ENCODE measurements around the gene SPRED1. TPM values are rescaled to one million over a fixed set of nuclear protein-coding genes. Genes with fewer than 3 reads are reported as not detected.
"Not testable (repeated sequence)": the region's sequence is repeated elsewhere in the genome, so short reads cannot be mapped to it uniquely, and the experiment has no call there.

SPRED1 gene
- total RNA-seq, 1 donor from 2014 or later = 0.44 TPM

DNA sequence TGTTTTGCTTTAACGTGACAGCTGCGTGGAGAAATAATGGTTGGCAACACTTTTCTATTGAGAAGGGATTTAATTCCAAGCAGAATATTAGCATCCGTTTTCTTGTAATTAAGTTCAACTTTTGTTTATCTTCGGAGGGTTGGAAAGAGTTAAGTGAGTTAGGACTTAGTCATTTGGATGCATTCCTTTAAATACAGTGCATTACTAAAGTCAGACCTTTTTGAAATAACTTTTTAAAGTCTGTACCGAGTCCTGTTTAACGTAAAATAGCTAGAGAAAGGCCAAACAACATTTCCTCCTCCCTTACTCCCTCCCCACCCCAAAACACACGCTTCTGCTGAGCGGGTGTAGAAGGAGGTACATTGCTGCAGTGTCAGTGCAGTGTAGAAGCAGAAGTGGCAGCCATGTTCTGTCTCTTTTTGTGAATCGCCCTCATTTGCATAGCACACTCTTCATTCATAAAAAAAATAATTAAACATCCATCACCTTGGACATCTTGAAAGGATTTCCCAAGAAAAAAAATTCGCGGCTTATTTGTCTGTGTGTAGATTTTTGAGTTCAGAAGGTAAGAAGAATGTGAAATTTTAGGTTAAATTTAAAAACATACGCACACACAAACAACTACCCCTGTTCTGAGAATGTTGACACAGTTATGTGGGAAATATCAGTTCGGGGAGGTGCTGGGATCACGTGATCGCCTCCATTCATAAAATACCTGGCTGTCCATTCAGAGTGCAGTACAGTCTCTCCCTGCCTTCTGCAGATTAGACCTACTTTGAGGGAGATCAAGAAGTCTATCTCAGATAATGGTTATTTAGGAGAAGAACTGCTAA lies 1.6 kb downstream of the SPRED1 start:
- no peaks in the 10 kb centered on the region for H3K9me3 Mint-ChIP-seq
- intact Hi-C loops (cut with micrococcal nuclease) = loop anchor here (10.0 kb wide), 1 partner anchor 179 kb away; no protein-coding TSS in a partner anchor
- DNase-seq = peak; percentile 67
- H3K4me3 Mint-ChIP-seq = peak overlapping the region; percentile 82
- H3K27me3 Mint-ChIP-seq = peaks cover 57% of the 10 kb centered on the region
- H3K36me3 Mint-ChIP-seq (ENCODE audit: low read depth) = peaks cover 3% of the 10 kb centered on the region
- peaks cover 20% of the 10 kb centered on the region for H3K4me1 Mint-ChIP-seq
- H3K27ac Mint-ChIP-seq = no peak overlapping the region

DNA sequence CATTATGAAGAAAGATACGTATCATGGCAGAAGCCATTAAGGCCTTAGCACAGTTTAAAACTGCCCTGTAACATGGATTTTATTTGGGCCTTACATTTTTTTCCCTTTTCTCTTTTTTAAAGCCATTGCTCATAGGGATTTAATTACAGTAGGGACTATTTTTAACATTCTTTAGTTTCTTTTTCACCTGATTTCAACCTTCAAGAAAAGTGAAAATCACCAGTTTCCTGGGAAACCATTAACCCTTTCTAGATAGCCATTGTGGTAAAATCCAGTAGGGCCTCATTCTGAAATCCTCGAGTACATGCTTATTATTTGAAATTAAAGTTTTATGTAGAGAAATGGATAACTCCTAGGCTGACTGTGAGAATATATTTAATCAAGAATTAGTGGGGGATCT lies 3.1 kb downstream of the SPRED1 start:
- Mint-ChIP-seq H3K4me3 (no peak overlapping the region), H3K27me3 (peaks cover 47% of the 10 kb centered on the region), H3K4me1 (peaks cover 20% of the 10 kb centered on the region), H3K9me3 (no peaks in the 10 kb centered on the region), H3K27ac (no peak overlapping the region), H3K36me3 (ENCODE audit: low read depth) (peaks cover 3% of the 10 kb centered on the region)
- intact Hi-C loops (cut with micrococcal nuclease) = loop anchor here (10.0 kb wide), 1 partner anchor 181 kb away; no protein-coding TSS in a partner anchor
- no peak for DNase-seq

DNA sequence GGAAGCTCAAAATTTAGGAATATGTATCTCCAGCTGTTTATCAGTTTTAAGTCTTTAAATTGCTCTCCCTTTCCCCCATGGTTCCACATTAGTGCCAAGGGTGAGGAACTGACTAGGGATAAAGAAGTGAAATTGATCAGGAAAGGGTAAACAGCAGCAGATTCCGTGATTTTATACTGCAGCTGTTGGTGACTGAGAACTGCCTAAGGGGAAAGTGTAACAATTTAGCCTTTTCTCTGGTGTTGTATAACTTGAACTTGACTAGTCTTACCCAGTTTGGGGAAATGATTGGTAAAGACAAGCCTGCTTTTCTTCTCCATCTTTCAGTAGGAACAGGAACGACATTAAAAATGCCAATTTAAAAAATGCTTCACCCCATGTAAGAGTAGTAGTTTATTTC lies 5.0 kb downstream of the SPRED1 start:
- peaks cover 39% of the 10 kb centered on the region for H3K27me3 Mint-ChIP-seq
- no peak overlapping the region for H3K4me3 Mint-ChIP-seq
- H3K9me3 Mint-ChIP-seq = no peaks in the 10 kb centered on the region
- peaks cover 3% of the 10 kb centered on the region for H3K36me3 Mint-ChIP-seq (ENCODE audit: low read depth)
- DNase-seq = no peak
- H3K4me1 Mint-ChIP-seq = peaks cover 12% of the 10 kb centered on the region
- intact Hi-C loops (cut with micrococcal nuclease) = loop anchor here (10.0 kb wide), 1 partner anchor 183 kb away; no protein-coding TSS in a partner anchor
- no peak overlapping the region for H3K27ac Mint-ChIP-seq

DNA sequence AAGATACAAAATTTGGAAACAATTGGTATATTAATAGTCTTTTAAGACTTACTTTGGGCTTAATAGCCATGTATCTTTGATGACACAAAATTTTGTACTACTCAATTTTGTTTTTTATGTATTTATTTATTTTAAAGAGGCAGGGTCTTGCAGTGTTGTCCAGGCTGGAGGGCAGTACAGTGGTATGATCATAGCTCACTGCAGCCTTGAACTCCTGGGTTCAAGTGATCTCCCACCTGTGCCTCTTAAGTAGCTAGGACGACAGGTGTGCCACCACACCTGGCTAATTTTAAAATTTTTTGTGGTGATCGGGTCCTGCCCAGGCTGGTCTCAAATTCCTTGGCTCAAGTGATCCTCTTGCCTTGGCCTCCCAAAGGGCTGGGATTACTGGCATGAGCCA lies 6.5 kb downstream of the SPRED1 start:
- no peak for DNase-seq
- Mint-ChIP-seq H3K27ac (no peak overlapping the region), H3K27me3 (peaks cover 27% of the 10 kb centered on the region), H3K4me1 (peaks cover 3% of the 10 kb centered on the region), H3K36me3 (ENCODE audit: low read depth) (no peaks in the 10 kb centered on the region), H3K9me3 (no peaks in the 10 kb centered on the region), H3K4me3 (no peak overlapping the region)
- intact Hi-C loops (cut with micrococcal nuclease) = loop anchor here (10.0 kb wide), 1 partner anchor 184 kb away; no protein-coding TSS in a partner anchor

DNA sequence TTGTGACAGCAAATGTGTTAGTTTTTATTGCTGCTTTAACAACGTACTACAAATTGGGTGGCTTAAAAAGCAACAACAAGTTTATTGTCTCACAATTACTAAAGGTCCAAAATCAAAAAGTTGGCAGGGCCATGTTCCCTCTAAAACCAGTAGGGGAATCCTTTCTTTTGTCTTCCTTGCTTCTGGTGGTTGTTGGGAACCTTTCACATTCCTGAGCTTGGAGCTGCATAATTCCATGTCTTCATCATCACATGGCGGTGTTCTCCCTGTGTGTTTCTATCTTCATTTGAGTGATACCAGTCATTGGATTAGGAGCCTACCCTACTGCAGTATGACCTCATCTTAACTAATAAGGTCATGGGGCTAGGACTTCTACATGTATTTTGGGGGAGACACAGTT lies 7.4 kb downstream of the SPRED1 start:
- Mint-ChIP-seq H3K9me3 (no peaks in the 10 kb centered on the region), H3K4me1 (no peaks in the 10 kb centered on the region), H3K27ac (no peak overlapping the region), H3K27me3 (peaks cover 18% of the 10 kb centered on the region), H3K36me3 (ENCODE audit: low read depth) (no peaks in the 10 kb centered on the region), H3K4me3 (no peak overlapping the region)
- intact Hi-C loops (cut with micrococcal nuclease) = no loop called here
- no peak for DNase-seq

DNA sequence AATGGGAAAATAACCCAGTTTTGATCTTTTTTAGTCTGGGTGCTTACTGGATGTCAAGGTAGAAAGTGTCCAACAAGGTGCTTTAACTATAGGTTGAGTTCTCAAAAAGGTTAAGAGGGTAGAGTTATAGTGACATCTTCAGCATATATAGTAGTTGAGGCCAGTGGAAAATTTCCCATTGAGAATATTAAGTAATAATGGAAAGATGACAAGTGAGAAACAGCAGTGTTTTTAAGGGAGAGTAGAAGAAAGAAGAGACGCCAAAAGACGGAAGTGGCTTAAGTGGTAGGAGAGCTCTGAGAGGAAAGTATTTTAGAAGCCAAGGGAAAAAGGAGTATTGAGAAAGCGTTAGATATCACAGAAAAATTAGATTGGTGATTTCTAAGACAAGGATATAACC lies 10.6 kb downstream of the SPRED1 start:
- H3K4me1 Mint-ChIP-seq = no peaks in the 10 kb centered on the region
- intact Hi-C loops (cut with micrococcal nuclease) = no loop called here
- no peak overlapping the region for H3K4me3 Mint-ChIP-seq
- no peaks in the 10 kb centered on the region for H3K36me3 Mint-ChIP-seq (ENCODE audit: low read depth)
- peaks cover 9% of the 10 kb centered on the region for H3K27me3 Mint-ChIP-seq
- no peaks in the 10 kb centered on the region for H3K9me3 Mint-ChIP-seq
- no peak for DNase-seq
- H3K27ac Mint-ChIP-seq = no peak overlapping the region

DNA sequence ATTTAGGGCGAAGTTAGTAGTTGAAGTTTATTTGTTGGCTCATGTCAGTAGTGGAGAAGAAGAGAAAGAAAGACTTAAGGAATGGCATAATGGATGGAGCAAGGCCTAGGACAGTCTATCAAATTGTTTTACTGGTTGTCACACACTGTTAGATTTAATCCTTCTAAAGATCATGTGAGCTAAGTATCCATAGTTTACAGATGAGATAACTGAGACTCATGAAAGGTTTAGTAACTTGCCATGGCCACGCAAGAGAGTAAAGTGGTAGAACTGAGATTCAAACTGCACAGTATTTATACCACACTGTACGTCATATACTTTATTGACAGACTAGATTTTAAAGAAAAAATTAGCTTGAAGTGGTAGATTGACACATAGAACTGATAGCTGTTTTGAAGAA lies 11.4 kb downstream of the SPRED1 start:
- H3K27ac Mint-ChIP-seq = no peak overlapping the region
- H3K4me1 Mint-ChIP-seq = no peaks in the 10 kb centered on the region
- H3K27me3 Mint-ChIP-seq = peaks cover 9% of the 10 kb centered on the region
- no peaks in the 10 kb centered on the region for H3K36me3 Mint-ChIP-seq (ENCODE audit: low read depth)
- intact Hi-C loops (cut with micrococcal nuclease) = no loop called here
- no peak overlapping the region for H3K4me3 Mint-ChIP-seq
- no peaks in the 10 kb centered on the region for H3K9me3 Mint-ChIP-seq
- no peak for DNase-seq

DNA sequence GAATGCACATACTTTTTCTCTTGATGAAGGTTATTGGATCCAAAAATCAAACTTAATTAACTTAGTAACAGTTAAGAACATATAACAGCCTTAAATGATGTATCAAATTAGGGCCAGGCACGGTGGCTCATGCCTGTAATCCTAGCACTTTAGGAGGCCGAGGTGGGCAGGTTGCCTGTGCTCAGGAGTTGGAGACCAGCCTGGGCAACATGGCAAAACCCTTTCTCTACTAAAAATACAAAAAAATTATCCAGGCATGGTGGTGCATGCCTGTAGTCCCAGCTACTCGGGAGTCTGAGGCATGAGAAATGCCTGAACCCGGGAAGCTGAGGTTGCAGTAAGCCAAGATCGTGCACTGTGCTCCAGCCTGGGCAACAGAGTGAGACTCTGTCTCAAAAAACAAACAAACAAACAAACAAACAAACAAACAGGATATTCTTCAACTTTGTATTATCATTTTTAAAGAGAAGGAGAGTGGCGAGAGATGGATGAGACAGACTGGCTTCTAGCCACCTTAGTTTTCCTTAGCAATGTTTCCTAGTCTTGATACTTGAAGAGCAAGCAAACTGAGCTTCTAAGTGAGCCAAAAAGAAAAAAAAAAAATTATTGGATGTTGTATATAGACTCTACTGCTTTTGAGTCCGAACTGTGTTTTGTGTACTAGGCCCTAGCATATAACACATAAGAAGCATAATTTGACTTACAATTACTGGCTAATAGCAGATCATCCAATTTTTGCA lies 13.8 kb downstream of the SPRED1 start:
- no peaks in the 10 kb centered on the region for H3K9me3 Mint-ChIP-seq
- H3K27ac Mint-ChIP-seq = no peak overlapping the region
- DNase-seq = no peak
- peaks cover 4% of the 10 kb centered on the region for H3K27me3 Mint-ChIP-seq
- no peaks in the 10 kb centered on the region for H3K4me1 Mint-ChIP-seq
- no peaks in the 10 kb centered on the region for H3K36me3 Mint-ChIP-seq (ENCODE audit: low read depth)
- intact Hi-C loops (cut with micrococcal nuclease) = no loop called here
- H3K4me3 Mint-ChIP-seq = no peak overlapping the region

DNA sequence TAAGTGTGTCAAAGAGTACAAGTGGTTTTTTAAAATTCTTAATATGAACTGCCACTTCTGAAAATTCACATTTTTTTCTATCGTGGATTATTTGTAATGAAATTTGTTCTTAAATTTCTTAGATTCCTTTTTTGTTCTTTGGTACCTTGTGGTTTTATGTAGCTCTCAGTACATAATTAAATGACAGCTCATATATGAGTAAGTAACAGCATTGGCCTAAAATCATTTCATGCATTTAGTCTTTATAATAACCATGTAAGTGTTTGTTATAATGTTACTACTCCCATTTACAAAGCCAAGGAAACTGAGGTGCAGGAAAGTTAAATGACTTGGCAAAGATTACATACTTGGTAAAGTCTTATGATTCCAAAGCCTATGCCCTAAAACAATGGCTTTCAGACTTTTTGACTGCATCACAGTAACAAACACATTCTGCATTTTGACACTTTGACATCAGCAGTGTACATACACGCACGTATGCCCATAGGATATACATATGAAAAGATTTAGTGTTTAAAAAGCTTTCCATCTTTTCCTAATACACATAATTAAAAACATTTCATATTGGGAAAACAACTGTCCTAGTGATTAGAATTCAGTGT lies 14.9 kb downstream of the SPRED1 start:
- peaks cover 6% of the 10 kb centered on the region for H3K27me3 Mint-ChIP-seq
- H3K4me1 Mint-ChIP-seq = no peaks in the 10 kb centered on the region
- H3K27ac Mint-ChIP-seq = no peak overlapping the region
- no peaks in the 10 kb centered on the region for H3K9me3 Mint-ChIP-seq
- no peaks in the 10 kb centered on the region for H3K36me3 Mint-ChIP-seq (ENCODE audit: low read depth)
- DNase-seq = no peak
- H3K4me3 Mint-ChIP-seq = no peak overlapping the region
- intact Hi-C loops (cut with micrococcal nuclease) = no loop called here

DNA sequence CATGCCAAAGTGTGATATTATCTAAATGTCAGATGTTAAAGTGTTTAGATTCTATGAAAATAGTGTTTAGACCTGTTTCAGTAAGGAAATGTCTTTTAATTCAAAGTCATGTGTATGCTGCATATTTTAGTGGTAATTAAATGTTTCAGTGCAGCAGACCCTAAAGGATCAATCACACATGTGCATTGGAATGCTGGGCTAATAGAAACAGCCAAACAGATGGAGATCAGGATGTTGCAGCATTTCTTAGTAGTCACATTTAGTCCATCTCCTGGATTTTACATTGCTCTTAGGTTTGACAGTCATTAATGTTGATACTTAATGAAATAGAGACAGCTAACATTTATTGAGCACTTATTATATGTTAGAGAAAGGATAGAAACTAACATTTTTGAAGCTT lies 18.5 kb downstream of the SPRED1 start:
- Mint-ChIP-seq H3K27ac (no peak overlapping the region), H3K4me1 (no peaks in the 10 kb centered on the region), H3K27me3 (peaks cover 18% of the 10 kb centered on the region), H3K9me3 (no peaks in the 10 kb centered on the region), H3K36me3 (ENCODE audit: low read depth) (no peaks in the 10 kb centered on the region), H3K4me3 (no peak overlapping the region)
- intact Hi-C loops (cut with micrococcal nuclease) = no loop called here
- no peak for DNase-seq

DNA sequence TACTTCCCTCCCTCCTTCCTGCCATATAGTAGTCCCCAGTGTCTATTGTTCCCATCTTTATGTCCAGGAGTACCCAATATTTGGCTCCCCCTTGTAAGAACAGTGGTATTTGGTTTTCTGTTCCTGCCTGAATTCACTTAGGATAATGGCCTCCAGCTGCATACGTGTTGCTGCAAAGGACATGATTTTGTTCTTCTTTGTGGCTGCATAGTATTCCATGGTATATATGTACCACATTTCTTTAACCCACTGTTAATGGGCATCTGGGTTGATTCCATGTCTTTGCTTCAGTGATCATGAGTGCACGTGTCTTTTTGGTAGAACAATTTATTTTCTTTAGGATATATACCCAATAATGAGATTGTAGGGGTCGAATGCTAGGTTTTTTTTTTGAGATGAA lies 19.3 kb downstream of the SPRED1 start:
- intact Hi-C loops (cut with micrococcal nuclease) = no loop called here
- Mint-ChIP-seq H3K36me3 (ENCODE audit: low read depth) (no peaks in the 10 kb centered on the region), H3K9me3 (no peaks in the 10 kb centered on the region), H3K27me3 (peaks cover 18% of the 10 kb centered on the region), H3K27ac (no peak overlapping the region), H3K4me3 (no peak overlapping the region), H3K4me1 (no peaks in the 10 kb centered on the region)
- DNase-seq = no peak

DNA sequence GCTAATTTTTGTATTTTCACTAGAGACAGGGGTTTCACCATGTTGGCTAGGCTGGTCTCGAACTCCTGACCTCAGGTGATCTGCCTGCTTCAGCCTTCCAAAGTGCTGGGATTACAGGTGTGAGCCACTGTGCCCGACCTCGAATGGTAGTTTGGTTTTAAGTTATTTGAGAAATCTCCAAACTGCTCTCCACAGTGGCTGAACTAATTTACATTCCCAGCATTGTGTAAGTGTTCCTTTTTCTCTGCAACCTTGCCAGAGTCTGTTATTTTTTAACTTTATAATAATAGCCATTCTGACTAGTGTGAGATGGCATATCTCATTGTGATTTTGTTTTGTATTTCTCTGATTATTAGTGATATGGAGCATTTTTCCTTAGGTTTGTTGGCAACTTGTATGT lies 19.8 kb downstream of the SPRED1 start:
- H3K4me3 Mint-ChIP-seq; H3K4me1 Mint-ChIP-seq; intact Hi-C loops (cut with micrococcal nuclease); DNase-seq; H3K36me3 Mint-ChIP-seq (ENCODE audit: low read depth); H3K9me3 Mint-ChIP-seq; H3K27ac Mint-ChIP-seq: not testable (repeated sequence)
- peaks cover 18% of the 10 kb centered on the region for H3K27me3 Mint-ChIP-seq

DNA sequence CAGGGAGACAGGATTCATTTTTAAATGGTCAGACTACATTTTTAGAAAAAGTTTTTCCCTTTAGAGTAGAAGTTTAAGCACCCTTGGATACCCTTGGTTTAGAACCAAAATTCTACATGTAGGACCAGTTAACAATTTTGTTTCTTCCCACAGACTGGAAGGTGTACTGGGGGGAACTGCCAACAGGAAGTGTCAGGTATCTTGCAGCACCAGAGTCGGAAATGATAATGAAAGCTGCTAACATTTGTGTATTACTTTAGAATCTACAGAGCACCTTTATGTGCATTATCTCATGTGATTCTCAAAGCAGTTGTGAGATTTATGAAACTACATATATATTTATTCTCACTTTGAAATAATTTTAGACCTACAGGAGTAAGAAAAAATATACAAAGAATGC lies 21.5 kb downstream of the SPRED1 start:
- no peaks in the 10 kb centered on the region for H3K4me1 Mint-ChIP-seq
- no peaks in the 10 kb centered on the region for H3K36me3 Mint-ChIP-seq (ENCODE audit: low read depth)
- no peak overlapping the region for H3K4me3 Mint-ChIP-seq
- no peaks in the 10 kb centered on the region for H3K9me3 Mint-ChIP-seq
- no peak overlapping the region for H3K27ac Mint-ChIP-seq
- intact Hi-C loops (cut with micrococcal nuclease) = no loop called here
- H3K27me3 Mint-ChIP-seq = peaks cover 19% of the 10 kb centered on the region
- no peak for DNase-seq

DNA sequence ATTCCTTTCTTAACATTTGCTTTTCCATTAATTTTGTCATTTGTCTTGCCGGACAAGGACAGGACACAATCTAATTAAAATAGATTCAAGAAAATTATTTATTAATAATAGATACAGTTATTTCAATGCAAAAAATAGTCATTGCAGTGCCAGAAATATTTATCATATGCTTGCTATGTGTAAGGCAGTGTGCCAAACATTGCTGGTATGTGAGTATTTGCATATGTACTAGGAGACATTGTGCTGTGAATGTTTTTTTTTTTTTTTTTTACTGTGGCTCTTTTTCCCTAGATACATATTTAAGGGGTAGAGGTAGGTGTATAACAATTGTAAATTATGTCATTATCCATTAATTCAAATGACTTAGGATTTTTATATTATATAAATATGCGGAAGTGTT lies 23.3 kb downstream of the SPRED1 start:
- no peak overlapping the region for H3K4me3 Mint-ChIP-seq
- intact Hi-C loops (cut with micrococcal nuclease) = no loop called here
- H3K9me3 Mint-ChIP-seq = no peaks in the 10 kb centered on the region
- H3K27me3 Mint-ChIP-seq = peaks cover 22% of the 10 kb centered on the region
- H3K36me3 Mint-ChIP-seq (ENCODE audit: low read depth) = no peaks in the 10 kb centered on the region
- DNase-seq = no peak
- no peaks in the 10 kb centered on the region for H3K4me1 Mint-ChIP-seq
- no peak overlapping the region for H3K27ac Mint-ChIP-seq
